HL-60 (cell line): ENCODE results near the gene DCUN1D3.

Source experiments
- DNase-seq, 2 experiments: peaks; one replicate each; pipeline ENCODE4 v3.0.0-alpha.2; 2010 to 2020; ENCODE audit warnings: low read depth in 1 of 2, low spot score in 1 of 2
- H3K27ac ChIP-seq: fragments of 250-450 bp; sonication (Bioruptor Pico); replicated peaks from 2 replicates; pipeline ENCODE4 v1.5.1; 2020; ENCODE audit warnings: mild to moderate bottlenecking, moderate library complexity
- H3K27me3 ChIP-seq: fragments of 250-450 bp; sonication (Bioruptor Pico); 2 replicates; pipeline ENCODE4 v1.5.1; 2021; ENCODE audit warnings: mild to moderate bottlenecking, moderate library complexity; ENCODE audit not compliant: insufficient read depth, poor library complexity, severe bottlenecking
- H3K4me3 ChIP-seq: replicated peaks from 2 replicates; pipeline ENCODE4 v1.5.1; 2011; ENCODE audit warnings: mild to moderate bottlenecking, control low read depth, low read length; ENCODE audit not compliant: insufficient read depth
- GABPA ChIP-seq: IDR thresholded peaks from 2 replicates; pipeline ENCODE4 v1.6.1; 2012; ENCODE audit warnings: low read depth
- POLR2AphosphoS5 ChIP-seq: IDR thresholded peaks from 2 replicates; pipeline ENCODE4 v1.6.1; 2012; ENCODE audit warnings: low read depth
- SPI1 ChIP-seq: IDR thresholded peaks from 2 replicates; pipeline ENCODE4 v1.6.1; 2012; ENCODE audit warnings: low read depth, mild to moderate bottlenecking, borderline replicate concordance
- TF ChIP-seq, protein P1 (sequence below): IDR thresholded peaks from one replicate; pipeline ENCODE4 v1.5.1; 2011; ENCODE audit warnings: low read length, control low read depth, inconsistent platforms; ENCODE audit not compliant: insufficient read depth
- TF ChIP-seq, protein P2 (sequence below): IDR thresholded peaks from 2 replicates; pipeline ENCODE4 v1.6.1; 2012; ENCODE audit warnings: low read depth; ENCODE audit not compliant: insufficient replicate concordance

DCUN1D3 gene

DNA sequence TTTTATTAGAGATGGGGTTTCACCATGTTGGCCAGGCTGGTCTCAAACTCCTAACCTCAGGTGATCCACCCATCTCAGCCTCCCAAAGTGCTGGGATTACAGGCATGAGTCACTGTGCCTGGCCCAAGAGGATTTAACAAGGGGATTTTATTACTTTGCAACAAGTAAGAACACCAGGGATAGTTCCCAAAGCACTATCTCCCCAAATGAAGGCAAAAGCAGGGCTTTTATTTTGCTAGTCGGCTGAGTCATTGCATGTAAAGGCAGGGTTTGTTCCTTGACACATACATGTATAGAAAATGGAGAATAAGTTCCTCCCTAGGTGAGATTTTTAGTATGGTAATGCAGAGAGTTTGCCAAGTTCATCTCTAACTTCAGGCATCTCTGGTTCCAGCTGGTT, 69.8 kb downstream of the DCUN1D3 start:
- TF ChIP-seq SPI1 (no peak), POLR2AphosphoS5 (no peak), GABPA (no peak)
- TF ChIP-seq, protein P1, sequence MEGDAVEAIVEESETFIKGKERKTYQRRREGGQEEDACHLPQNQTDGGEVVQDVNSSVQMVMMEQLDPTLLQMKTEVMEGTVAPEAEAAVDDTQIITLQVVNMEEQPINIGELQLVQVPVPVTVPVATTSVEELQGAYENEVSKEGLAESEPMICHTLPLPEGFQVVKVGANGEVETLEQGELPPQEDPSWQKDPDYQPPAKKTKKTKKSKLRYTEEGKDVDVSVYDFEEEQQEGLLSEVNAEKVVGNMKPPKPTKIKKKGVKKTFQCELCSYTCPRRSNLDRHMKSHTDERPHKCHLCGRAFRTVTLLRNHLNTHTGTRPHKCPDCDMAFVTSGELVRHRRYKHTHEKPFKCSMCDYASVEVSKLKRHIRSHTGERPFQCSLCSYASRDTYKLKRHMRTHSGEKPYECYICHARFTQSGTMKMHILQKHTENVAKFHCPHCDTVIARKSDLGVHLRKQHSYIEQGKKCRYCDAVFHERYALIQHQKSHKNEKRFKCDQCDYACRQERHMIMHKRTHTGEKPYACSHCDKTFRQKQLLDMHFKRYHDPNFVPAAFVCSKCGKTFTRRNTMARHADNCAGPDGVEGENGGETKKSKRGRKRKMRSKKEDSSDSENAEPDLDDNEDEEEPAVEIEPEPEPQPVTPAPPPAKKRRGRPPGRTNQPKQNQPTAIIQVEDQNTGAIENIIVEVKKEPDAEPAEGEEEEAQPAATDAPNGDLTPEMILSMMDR: no peak
- TF ChIP-seq, protein P2, sequence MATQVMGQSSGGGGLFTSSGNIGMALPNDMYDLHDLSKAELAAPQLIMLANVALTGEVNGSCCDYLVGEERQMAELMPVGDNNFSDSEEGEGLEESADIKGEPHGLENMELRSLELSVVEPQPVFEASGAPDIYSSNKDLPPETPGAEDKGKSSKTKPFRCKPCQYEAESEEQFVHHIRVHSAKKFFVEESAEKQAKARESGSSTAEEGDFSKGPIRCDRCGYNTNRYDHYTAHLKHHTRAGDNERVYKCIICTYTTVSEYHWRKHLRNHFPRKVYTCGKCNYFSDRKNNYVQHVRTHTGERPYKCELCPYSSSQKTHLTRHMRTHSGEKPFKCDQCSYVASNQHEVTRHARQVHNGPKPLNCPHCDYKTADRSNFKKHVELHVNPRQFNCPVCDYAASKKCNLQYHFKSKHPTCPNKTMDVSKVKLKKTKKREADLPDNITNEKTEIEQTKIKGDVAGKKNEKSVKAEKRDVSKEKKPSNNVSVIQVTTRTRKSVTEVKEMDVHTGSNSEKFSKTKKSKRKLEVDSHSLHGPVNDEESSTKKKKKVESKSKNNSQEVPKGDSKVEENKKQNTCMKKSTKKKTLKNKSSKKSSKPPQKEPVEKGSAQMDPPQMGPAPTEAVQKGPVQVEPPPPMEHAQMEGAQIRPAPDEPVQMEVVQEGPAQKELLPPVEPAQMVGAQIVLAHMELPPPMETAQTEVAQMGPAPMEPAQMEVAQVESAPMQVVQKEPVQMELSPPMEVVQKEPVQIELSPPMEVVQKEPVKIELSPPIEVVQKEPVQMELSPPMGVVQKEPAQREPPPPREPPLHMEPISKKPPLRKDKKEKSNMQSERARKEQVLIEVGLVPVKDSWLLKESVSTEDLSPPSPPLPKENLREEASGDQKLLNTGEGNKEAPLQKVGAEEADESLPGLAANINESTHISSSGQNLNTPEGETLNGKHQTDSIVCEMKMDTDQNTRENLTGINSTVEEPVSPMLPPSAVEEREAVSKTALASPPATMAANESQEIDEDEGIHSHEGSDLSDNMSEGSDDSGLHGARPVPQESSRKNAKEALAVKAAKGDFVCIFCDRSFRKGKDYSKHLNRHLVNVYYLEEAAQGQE: no peak

DNA sequence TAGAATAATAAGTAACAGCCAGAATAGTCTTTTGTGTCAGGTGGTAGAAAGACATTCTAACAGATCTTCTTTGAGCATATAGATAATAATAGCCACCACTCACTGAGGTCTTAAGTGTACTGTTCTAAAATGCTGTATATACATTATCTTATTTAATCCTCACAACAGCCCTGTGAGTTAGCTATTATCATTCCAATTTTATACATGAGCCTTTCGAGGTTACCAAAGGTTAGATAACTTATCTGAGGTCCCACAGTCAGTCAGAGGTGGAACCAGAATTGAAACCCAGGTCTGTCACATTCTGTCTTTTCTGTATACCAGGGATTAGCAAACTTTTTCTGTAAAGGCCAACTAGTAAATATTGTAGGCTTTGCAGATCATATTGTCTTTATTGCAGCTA, 70.6 kb downstream of the DCUN1D3 start:
- H3K4me3 ChIP-seq: no peak overlapping the region
- DNase-seq: no peak
- no peak overlapping the region for H3K27ac ChIP-seq
- no peaks in the 10 kb centered on the region for H3K27me3 ChIP-seq
- TF ChIP-seq, protein P2: no peak
- TF ChIP-seq POLR2AphosphoS5 (no peak), GABPA (no peak), SPI1 (no peak)
- TF ChIP-seq, protein P1: no peak

More for the DNA sequence above, 69.8 kb downstream of the DCUN1D3 start:
- H3K27me3 ChIP-seq: no peaks in the 10 kb centered on the region
- no peak overlapping the region for H3K27ac ChIP-seq
- no peak overlapping the region for H3K4me3 ChIP-seq
- no peak for DNase-seq

DNA sequence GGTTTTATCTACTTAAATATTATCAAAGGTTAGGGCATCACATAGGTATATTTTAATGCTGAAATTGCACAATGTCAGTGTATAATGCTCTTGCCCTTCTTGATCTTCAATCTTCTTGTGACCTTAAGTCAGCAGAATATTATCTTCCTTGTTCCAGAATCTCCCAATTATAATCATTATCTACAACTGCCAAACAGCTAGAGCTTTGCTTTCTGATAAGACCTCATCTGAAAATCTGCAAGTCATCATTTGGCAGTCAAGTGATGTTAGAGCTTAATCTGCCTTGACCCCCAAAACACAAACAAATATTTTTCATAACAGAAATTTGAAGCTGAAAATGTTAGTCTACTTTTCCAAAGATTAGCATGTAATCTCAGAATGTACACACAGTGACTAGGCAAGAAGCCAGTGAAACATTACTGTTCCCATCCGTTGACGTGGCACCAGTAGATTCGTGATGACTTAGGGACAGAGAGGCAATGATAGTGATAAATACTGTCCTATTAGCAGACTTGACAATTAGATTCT, 74.1 kb downstream of the DCUN1D3 start:
- no peaks in the 10 kb centered on the region for H3K27me3 ChIP-seq
- DNase-seq: no peak
- TF ChIP-seq GABPA: no peak
- no peak for TF ChIP-seq POLR2AphosphoS5
- no peak for TF ChIP-seq SPI1
- TF ChIP-seq, protein P2: no peak
- TF ChIP-seq, protein P1: no peak
- H3K4me3 ChIP-seq: no peak overlapping the region
- H3K27ac ChIP-seq: no peak overlapping the region
